Endometrial microvascular endothelial cells (primary cell): ENCODE data around the gene RAB24. TPM values are rescaled to one million over a fixed set of nuclear protein-coding genes. Genes with fewer than 3 reads are reported as not detected.
"Not testable (repeated sequence)": the region's sequence is repeated elsewhere in the genome, so short reads cannot be mapped to it uniquely, and the experiment has no call there.

Experiments
- in situ Hi-C: cut with HindIII; loops from 2 replicates; pipeline ENCODE4 v1.10.0; 2017; ENCODE audit warnings: low sequenced_read_pairs, low pct_unique_long_range_greater_than_20kb; ENCODE audit errors: inconsistent ontology term
- total RNA-seq: library from RNA; depleted of rRNA; stranded (reverse); fragments of >200 nt; gene quantifications from one replicate; pipeline ENCODE4 v1.2.3, GENCODE V29; 2015; ENCODE audit errors: inconsistent ontology term

Gene RAB24
- total RNA-seq, 1 donor from 2014 or later = 20.3 TPM

GRCh38 chr5:177269232-177269895 is 34.2 kb downstream of the RAB24 start:
- in situ Hi-C loops = no loop called here

- in situ Hi-C loops = no loop called here
Observed at GRCh38 chr5:177265395-177265794, 38.1 kb downstream of the RAB24 start.

- in situ Hi-C loops = no loop called here
Observed at GRCh38 chr5:177264178-177264577, 39.3 kb downstream of the RAB24 start.

GRCh38 chr5:177261510-177261909 is 42.0 kb downstream of the RAB24 start:
- in situ Hi-C loops = no loop called here

GRCh38 chr5:177260961-177261360 is 42.6 kb downstream of the RAB24 start:
- in situ Hi-C loops = no loop called here

- in situ Hi-C loops = not testable (repeated sequence)
Observed at GRCh38 chr5:177258711-177259110, 44.8 kb downstream of the RAB24 start.

- in situ Hi-C loops = no loop called here
Observed at GRCh38 chr5:177256296-177256695, 47.2 kb downstream of the RAB24 start.

GRCh38 chr5:177253252-177253651 is 50.3 kb downstream of the RAB24 start:
- in situ Hi-C loops = no loop called here

Other genes starting within 250 kb of the RAB24 start
- gene FGFR4, start 216.8 kb downstream of the RAB24 start, total RNA-seq = not detected
- gene NSD1, start 169.9 kb downstream of the RAB24 start, total RNA-seq = 34.3 TPM
- 226 TPM for gene PRELID1, start 80 bp upstream of the RAB24 start, total RNA-seq
- gene MXD3, start 8.2 kb upstream of the RAB24 start, total RNA-seq = 48.7 TPM
- gene LMAN2, start 47.9 kb upstream of the RAB24 start, total RNA-seq = 318 TPM
- 7.2 TPM for gene RGS14, start 54.2 kb upstream of the RAB24 start, total RNA-seq
- not detected for gene SLC34A1, start 80.7 kb upstream of the RAB24 start, total RNA-seq
- gene PFN3, start 96.9 kb upstream of the RAB24 start, total RNA-seq = not detected
- gene F12, start 105.8 kb upstream of the RAB24 start, total RNA-seq = 0.28 TPM
- gene GRK6, start 123.0 kb upstream of the RAB24 start, total RNA-seq = 50.9 TPM
- 11.2 TPM for gene PRR7, start 143.1 kb upstream of the RAB24 start, total RNA-seq
- gene DBN1, start 169.9 kb upstream of the RAB24 start, total RNA-seq = 286 TPM
- 224 TPM for gene PDLIM7, start 193.9 kb upstream of the RAB24 start, total RNA-seq
- gene DOK3, start 206.1 kb upstream of the RAB24 start, total RNA-seq = 3.0 TPM
- 163 TPM for gene DDX41, start 213.2 kb upstream of the RAB24 start, total RNA-seq